Fibroblast of skin of abdomen (primary cell): ENCODE data around the gene EYS.
"Not testable (repeated sequence)": the region's sequence is repeated elsewhere in the genome, so short reads cannot be mapped to it uniquely, and the experiment has no call there.

Experiments used
- DNase-seq: peaks from one replicate; pipeline ENCODE4 v3.0.0-alpha.2; 2013

The EYS gene

GRCh38 chr6:64023693-64024092 is 1683.3 kb downstream of the EYS start:
- DNase-seq: no peak

- no peak for DNase-seq
These were observed 1692.4 kb downstream of the EYS start for GRCh38 chr6:64014595-64014994.

GRCh38 chr6:64013011-64013410 is 1694.0 kb downstream of the EYS start:
- DNase-seq: no peak

GRCh38 chr6:64012351-64013001 is 1694.5 kb downstream of the EYS start:
- DNase-seq: peak; percentile 59

GRCh38 chr6:64010666-64011065 is 1696.4 kb downstream of the EYS start:
- no peak for DNase-seq

- DNase-seq: no peak
These were observed 1697.0 kb downstream of the EYS start for GRCh38 chr6:64010010-64010409.

- DNase-seq: no peak
These were observed 1700.8 kb downstream of the EYS start for GRCh38 chr6:64006246-64006645.

GRCh38 chr6:64000818-64001491 is 1706.1 kb downstream of the EYS start:
- DNase-seq: no peak

GRCh38 chr6:63999613-64000012 is 1707.4 kb downstream of the EYS start:
- no peak for DNase-seq

GRCh38 chr6:63998991-63999390 is 1708.0 kb downstream of the EYS start:
- no peak for DNase-seq

GRCh38 chr6:63997734-63998133 is 1709.3 kb downstream of the EYS start:
- DNase-seq: peak; percentile 37

- peak; percentile 3 for DNase-seq
These were observed 1709.8 kb downstream of the EYS start for GRCh38 chr6:63997221-63997620.

GRCh38 chr6:63985223-63985622 is 1721.8 kb downstream of the EYS start:
- peak; percentile 18 for DNase-seq

- no peak for DNase-seq
These were observed 1731.3 kb downstream of the EYS start for GRCh38 chr6:63975699-63976098.

- no peak for DNase-seq
These were observed 1738.4 kb downstream of the EYS start for GRCh38 chr6:63968650-63969049.

GRCh38 chr6:63964366-63964765 is 1742.7 kb downstream of the EYS start:
- DNase-seq: no peak

GRCh38 chr6:63963769-63964315 is 1743.2 kb downstream of the EYS start:
- no peak for DNase-seq

GRCh38 chr6:63953336-63954021 is 1753.5 kb downstream of the EYS start:
- DNase-seq: not testable (repeated sequence)

GRCh38 chr6:63947792-63948529 is 1759.1 kb downstream of the EYS start:
- no peak for DNase-seq

GRCh38 chr6:63945987-63946386 is 1761.0 kb downstream of the EYS start:
- DNase-seq: no peak

- no peak for DNase-seq
These were observed 1763.2 kb downstream of the EYS start for GRCh38 chr6:63943826-63944225.

- DNase-seq: no peak
These were observed 1765.1 kb downstream of the EYS start for GRCh38 chr6:63941747-63942470.
